Right atrium auricular region (tissue), 2 donors: ENCODE results near the gene SYCP3. TPM values are rescaled to one million over a fixed set of nuclear protein-coding genes. Genes with fewer than 3 reads are reported as not detected.
A peak's percentile ranks its signal among the peaks of the same experiment; 100 is the strongest.

Experiments
- DNase-seq: peaks from one replicate; pipeline ENCODE4 v3.0.0-alpha.2; 2019; ENCODE audit warnings: low spot score
- H3K27ac ChIP-seq, 2 donors: fragments of 200-600 bp; sonication (generic); 1 replicate in 1 of 2; 2 replicates in 1 of 2; pipeline ENCODE4 v1.5.1; 2016 to 2019
- H3K27me3 ChIP-seq, 2 donors: fragments of 200-600 bp; sonication (generic); one replicate each; pipeline versions ENCODE4 v1.5.1 to v1.6.0; 2017 to 2019
- H3K36me3 ChIP-seq: fragments of 200-600 bp; sonication (generic); one replicate; pipeline ENCODE4 v1.5.1; 2016
- H3K4me1 ChIP-seq, 2 donors: fragments of 200-600 bp; sonication (generic); one replicate each; pipeline versions ENCODE4 v1.5.1 to v1.6.0; 2017 to 2019
- H3K4me3 ChIP-seq, 2 donors: fragments of 200-600 bp; sonication (generic); 1 replicate in 1 of 2; 2 replicates in 1 of 2; pipeline ENCODE4 v1.5.1; 2017 to 2019; ENCODE audit warnings: mild to moderate bottlenecking in 1 of 2, moderate library complexity in 1 of 2
- H3K9me3 ChIP-seq, 2 donors: fragments of 200-600 bp; sonication (generic); one replicate each; pipeline ENCODE4 v1.5.1; 2019
- total RNA-seq, 2 donors: library from RNA; depleted of rRNA; stranded (reverse); fragments of >200 nt; gene quantifications; one replicate each; pipeline ENCODE4 v1.1.0, GENCODE V29; 2016
- TF ChIP-seq, protein P1 (sequence below), 2 donors: fragments of 200-600 bp; sonication (generic); IDR thresholded peaks; one replicate each; pipeline ENCODE4 v1.5.1; 2019; ENCODE audit warnings: antibody characterized with exemption in 2 of 2

SYCP3 gene
- total RNA-seq, 2 donors from 2014 or later: not detected

DNA sequence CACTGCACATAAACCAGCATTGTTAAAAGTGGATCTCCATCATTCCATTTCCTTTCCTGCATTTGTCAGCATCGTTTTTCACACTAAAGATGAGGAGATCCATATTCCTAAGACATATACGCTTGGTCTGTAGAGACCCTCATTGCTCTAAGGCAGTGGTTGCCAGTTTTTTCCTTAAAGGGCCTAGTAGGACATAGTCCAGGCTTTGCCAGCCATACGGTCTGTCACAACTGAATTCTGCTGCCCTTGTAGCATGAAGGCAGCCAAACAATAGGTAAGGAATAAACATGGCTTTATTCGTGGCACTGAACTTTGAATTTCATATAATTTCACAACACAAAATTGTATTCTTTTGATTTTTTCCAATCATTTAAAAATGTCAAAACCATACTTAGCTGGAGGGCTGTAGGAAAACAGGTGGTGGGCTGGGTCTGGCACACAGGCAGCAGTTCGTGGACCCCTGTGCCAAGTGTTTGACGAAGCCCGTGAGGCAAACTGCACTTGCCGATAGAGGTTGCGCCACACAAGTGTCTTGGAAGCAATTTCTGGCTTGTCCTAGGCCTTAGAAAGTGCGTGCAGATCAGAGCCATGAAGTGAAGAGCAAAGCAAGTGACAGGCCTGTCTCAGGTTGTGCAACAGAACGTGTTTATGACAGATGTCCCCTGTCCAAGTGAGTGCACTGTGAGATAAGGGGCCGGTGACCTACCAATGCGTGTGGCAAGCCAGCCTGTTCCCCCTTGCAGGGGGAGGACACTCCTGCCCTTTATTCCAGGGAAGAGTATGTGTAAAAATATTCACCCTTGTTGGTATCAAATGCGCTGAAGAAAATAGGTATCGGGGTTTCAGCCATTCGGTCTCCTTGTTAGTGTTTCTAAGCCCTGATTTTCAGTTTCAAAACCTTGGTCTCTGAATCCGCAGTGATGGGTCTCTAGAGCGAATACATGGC is 42.7 kb downstream of the SYCP3 start:
- TF ChIP-seq, protein P1, sequence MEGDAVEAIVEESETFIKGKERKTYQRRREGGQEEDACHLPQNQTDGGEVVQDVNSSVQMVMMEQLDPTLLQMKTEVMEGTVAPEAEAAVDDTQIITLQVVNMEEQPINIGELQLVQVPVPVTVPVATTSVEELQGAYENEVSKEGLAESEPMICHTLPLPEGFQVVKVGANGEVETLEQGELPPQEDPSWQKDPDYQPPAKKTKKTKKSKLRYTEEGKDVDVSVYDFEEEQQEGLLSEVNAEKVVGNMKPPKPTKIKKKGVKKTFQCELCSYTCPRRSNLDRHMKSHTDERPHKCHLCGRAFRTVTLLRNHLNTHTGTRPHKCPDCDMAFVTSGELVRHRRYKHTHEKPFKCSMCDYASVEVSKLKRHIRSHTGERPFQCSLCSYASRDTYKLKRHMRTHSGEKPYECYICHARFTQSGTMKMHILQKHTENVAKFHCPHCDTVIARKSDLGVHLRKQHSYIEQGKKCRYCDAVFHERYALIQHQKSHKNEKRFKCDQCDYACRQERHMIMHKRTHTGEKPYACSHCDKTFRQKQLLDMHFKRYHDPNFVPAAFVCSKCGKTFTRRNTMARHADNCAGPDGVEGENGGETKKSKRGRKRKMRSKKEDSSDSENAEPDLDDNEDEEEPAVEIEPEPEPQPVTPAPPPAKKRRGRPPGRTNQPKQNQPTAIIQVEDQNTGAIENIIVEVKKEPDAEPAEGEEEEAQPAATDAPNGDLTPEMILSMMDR (IDR thresholded peaks at IDR 0.05): no peak
- Histone ChIP-seq H3K36me3 (no peaks in the 10 kb centered on the region), H3K9me3 (peaks cover 0 to 4% of the 10 kb centered on the region in 2 donors), H3K4me3 (peak overlapping the region; percentile 69 to 76), H3K27ac (peak overlapping the region; percentile 92 to 94), H3K27me3 (no peaks in the 10 kb centered on the region), H3K4me1 (peaks cover 0 to 22% of the 10 kb centered on the region in 2 donors)
- DNase-seq: peak; percentile 83

DNA sequence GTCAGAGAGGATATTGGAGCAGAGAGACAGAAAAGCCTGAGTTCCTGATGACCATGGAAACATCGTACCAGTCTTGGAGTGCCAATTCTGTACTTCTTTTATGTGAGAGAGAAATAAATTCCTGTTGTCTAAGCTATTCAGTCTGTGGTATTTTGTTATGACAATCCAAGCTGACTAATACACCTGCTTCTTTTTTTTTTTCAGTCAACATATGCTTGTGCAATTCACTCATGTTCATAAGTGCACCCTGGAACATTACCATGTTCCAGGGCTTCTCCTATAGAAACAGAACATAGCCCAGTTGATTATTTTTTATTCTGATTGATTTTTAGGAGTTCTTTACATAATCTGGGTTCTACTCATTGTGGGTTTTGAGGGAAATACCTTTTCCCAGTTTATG is 43.6 kb downstream of the SYCP3 start:
- H3K4me1 ChIP-seq: peaks cover 0 to 14% of the 10 kb centered on the region in 2 donors
- H3K27me3 ChIP-seq: no peaks in the 10 kb centered on the region
- H3K36me3 ChIP-seq: no peaks in the 10 kb centered on the region
- no peak for DNase-seq
- peak overlapping the region in 1 of 2 donors; percentile 94 for H3K27ac ChIP-seq
- H3K9me3 ChIP-seq: peaks cover 0 to 4% of the 10 kb centered on the region in 2 donors
- TF ChIP-seq, protein P1 (IDR thresholded peaks at IDR 0.05): no peak
- no peak overlapping the region for H3K4me3 ChIP-seq

DNA sequence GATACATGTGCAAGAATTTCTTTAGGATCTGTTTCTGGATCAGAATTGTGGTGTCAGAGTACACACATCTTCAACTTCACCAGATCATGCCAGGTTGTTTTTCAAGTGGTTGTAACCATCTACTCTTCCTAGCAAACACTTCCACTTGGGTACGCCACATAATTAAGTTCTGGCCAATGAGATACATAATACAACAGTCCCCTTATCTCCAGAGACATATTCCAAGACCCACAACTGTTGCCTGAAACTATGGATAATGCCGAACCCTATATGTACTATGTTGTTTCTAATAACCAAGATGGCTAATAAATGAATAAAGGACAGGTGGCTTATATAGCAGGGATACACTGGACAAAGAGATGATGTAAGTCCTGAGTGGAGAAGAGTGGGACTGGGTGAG is 44.3 kb downstream of the SYCP3 start:
- Histone ChIP-seq H3K27ac (peak overlapping the region in 1 of 2 donors; percentile 94), H3K4me1 (peaks cover 0 to 10% of the 10 kb centered on the region in 2 donors), H3K4me3 (no peak overlapping the region), H3K9me3 (peaks cover 0 to 4% of the 10 kb centered on the region in 2 donors), H3K36me3 (no peaks in the 10 kb centered on the region), H3K27me3 (no peaks in the 10 kb centered on the region)
- DNase-seq: no peak
- TF ChIP-seq, protein P1 (IDR thresholded peaks at IDR 0.05): no peak

DNA sequence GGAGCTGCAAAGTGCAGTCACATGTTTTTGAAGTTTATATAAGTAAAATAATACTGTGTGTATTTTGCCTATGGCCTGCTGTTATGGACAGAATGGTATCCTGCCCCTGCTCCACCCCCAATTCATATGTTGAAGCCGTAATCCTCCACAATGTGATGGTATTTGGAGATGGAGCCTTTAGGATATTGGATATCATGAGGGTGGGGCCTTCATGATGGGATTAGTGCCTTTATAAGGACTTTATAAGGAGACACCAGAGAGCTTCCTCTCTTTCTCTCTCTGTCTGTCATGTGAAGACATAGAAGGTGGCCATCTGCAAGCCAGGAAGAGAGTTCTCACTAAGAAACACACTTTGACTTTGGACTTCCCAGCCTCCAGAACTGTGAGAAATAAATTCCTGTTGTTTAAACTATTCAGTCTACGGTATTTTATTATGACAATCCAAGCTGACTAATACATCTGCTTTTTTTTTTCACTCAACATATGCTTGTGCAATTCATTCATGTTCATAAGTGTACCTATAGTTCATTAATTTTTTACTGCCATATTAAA is 44.9 kb downstream of the SYCP3 start:
- Histone ChIP-seq H3K36me3 (no peaks in the 10 kb centered on the region), H3K27me3 (no peaks in the 10 kb centered on the region), H3K4me1 (peaks cover 0 to 10% of the 10 kb centered on the region in 2 donors), H3K4me3 (no peak overlapping the region), H3K27ac (no peak overlapping the region), H3K9me3 (peaks cover 0 to 4% of the 10 kb centered on the region in 2 donors)
- TF ChIP-seq, protein P1 (IDR thresholded peaks at IDR 0.05): no peak
- no peak for DNase-seq

DNA sequence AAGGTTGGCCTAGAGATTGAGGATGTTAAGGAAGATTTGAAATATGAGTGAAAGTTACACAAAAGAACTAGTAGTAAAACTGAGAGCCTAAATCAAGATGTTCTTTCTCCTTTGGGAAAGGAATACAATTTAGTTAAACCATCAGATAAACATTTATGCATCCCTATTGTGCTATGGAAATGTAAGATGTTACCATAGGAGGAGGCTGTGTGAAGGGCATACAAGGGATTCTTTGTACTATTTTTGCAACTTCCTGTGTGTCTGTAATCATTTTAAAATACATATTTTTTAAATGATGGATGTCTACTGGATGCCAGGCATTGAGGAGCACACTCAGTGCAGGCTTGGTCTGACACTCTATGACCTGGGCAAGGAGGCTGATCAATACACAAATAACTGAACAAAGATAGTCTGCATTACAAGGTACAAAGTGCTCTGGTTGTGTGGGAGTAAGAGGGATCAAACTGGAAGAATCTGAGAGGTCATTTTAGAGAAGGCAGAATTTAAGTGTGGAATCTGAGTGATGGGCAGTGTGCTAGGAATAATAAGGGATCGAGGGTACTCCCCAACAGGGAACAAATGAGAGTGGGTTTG is 47.7 kb downstream of the SYCP3 start:
- Histone ChIP-seq H3K4me1 (peaks cover 0 to 5% of the 10 kb centered on the region in 2 donors), H3K36me3 (no peaks in the 10 kb centered on the region), H3K27me3 (no peaks in the 10 kb centered on the region), H3K9me3 (peaks cover 0 to 4% of the 10 kb centered on the region in 2 donors), H3K4me3 (no peak overlapping the region), H3K27ac (no peak overlapping the region)
- TF ChIP-seq, protein P1 (IDR thresholded peaks at IDR 0.05): no peak
- DNase-seq: no peak
